Central memory CD8-positive, alpha-beta T cell (primary cell): ENCODE measurements around the gene ZNF488.

Experiments
- ATAC-seq: fragments of 150-1000 bp; cut with Tn5 transposase; replicated peaks from 2 replicates; pipeline ENCODE4 v1.10.0; 2022; ENCODE audit warnings: mild to moderate bottlenecking, moderate FRiP score, moderate number of reproducible peaks; ENCODE audit not compliant: poor library complexity, severe bottlenecking; ENCODE audit errors: extremely low read depth
- DNase-seq, 2 donors: peaks; one replicate each; pipeline ENCODE4 v3.0.0; 2021; ENCODE audit warnings: low spot score in 2 of 2
- H3K27ac Mint-ChIP-seq: one replicate; pipeline ENCODE4 v1.8.0; 2022; ENCODE audit warnings: low read depth, mild to moderate bottlenecking, moderate library complexity, mixed read lengths
- H3K27me3 Mint-ChIP-seq: one replicate; pipeline ENCODE4 v1.8.0; 2022; ENCODE audit warnings: mixed read lengths
- H3K36me3 Mint-ChIP-seq: one replicate; pipeline ENCODE4 v1.8.0; 2022; ENCODE audit warnings: mild to moderate bottlenecking, moderate library complexity, mixed read lengths; ENCODE audit not compliant: insufficient read depth
- H3K4me1 Mint-ChIP-seq: one replicate; pipeline ENCODE4 v1.8.0; 2022; ENCODE audit warnings: mixed read lengths
- H3K4me3 Mint-ChIP-seq: one replicate; pipeline ENCODE4 v1.8.0; 2022; ENCODE audit warnings: mild to moderate bottlenecking, moderate library complexity, mixed read lengths
- H3K9me3 Mint-ChIP-seq: one replicate; pipeline ENCODE4 v1.8.0; 2022; ENCODE audit warnings: mixed read lengths

The ZNF488 gene

GRCh38 chr10:47365431-47366180 lies 18.5 kb downstream of the ZNF488 start:
- no peak for ATAC-seq
- no peaks in the 10 kb centered on the region for H3K36me3 Mint-ChIP-seq
- H3K27me3 Mint-ChIP-seq = peaks cover 9% of the 10 kb centered on the region
- no peak overlapping the region for H3K4me3 Mint-ChIP-seq
- no peak for DNase-seq
- no peaks in the 10 kb centered on the region for H3K4me1 Mint-ChIP-seq
- H3K27ac Mint-ChIP-seq = no peak overlapping the region
- H3K9me3 Mint-ChIP-seq = no peaks in the 10 kb centered on the region

GRCh38 chr10:47364911-47365310 lies 19.2 kb downstream of the ZNF488 start:
- no peak for DNase-seq
- Mint-ChIP-seq H3K27me3 (peaks cover 8% of the 10 kb centered on the region), H3K4me3 (no peak overlapping the region), H3K27ac (no peak overlapping the region), H3K4me1 (no peaks in the 10 kb centered on the region), H3K36me3 (no peaks in the 10 kb centered on the region), H3K9me3 (no peaks in the 10 kb centered on the region)
- no peak for ATAC-seq

GRCh38 chr10:47364366-47364765 lies 19.7 kb downstream of the ZNF488 start:
- Mint-ChIP-seq H3K4me1 (no peaks in the 10 kb centered on the region), H3K27ac (no peak overlapping the region), H3K9me3 (no peaks in the 10 kb centered on the region), H3K27me3 (peaks cover 2% of the 10 kb centered on the region), H3K36me3 (no peaks in the 10 kb centered on the region), H3K4me3 (no peak overlapping the region)
- DNase-seq (no peak), ATAC-seq (no peak)

GRCh38 chr10:47363781-47364180 lies 20.3 kb downstream of the ZNF488 start:
- ATAC-seq (no peak), DNase-seq (no peak)
- Mint-ChIP-seq H3K27ac (no peak overlapping the region), H3K4me3 (no peak overlapping the region), H3K4me1 (no peaks in the 10 kb centered on the region), H3K9me3 (no peaks in the 10 kb centered on the region), H3K27me3 (no peaks in the 10 kb centered on the region), H3K36me3 (no peaks in the 10 kb centered on the region)

GRCh38 chr10:47362199-47362598 lies 21.9 kb downstream of the ZNF488 start:
- no peak overlapping the region for H3K4me3 Mint-ChIP-seq
- H3K27me3 Mint-ChIP-seq = no peaks in the 10 kb centered on the region
- no peaks in the 10 kb centered on the region for H3K9me3 Mint-ChIP-seq
- no peak overlapping the region for H3K27ac Mint-ChIP-seq
- ATAC-seq = no peak
- peaks cover 1% of the 10 kb centered on the region for H3K36me3 Mint-ChIP-seq
- DNase-seq = no peak
- H3K4me1 Mint-ChIP-seq = no peaks in the 10 kb centered on the region

GRCh38 chr10:47361293-47361692 lies 22.8 kb downstream of the ZNF488 start:
- Mint-ChIP-seq H3K4me1 (no peaks in the 10 kb centered on the region), H3K36me3 (peaks cover 1% of the 10 kb centered on the region), H3K4me3 (no peak overlapping the region), H3K27ac (no peak overlapping the region), H3K9me3 (no peaks in the 10 kb centered on the region), H3K27me3 (no peaks in the 10 kb centered on the region)
- no peak for ATAC-seq
- no peak for DNase-seq

GRCh38 chr10:47360419-47361040 lies 23.6 kb downstream of the ZNF488 start:
- H3K4me1 Mint-ChIP-seq = no peaks in the 10 kb centered on the region
- no peaks in the 10 kb centered on the region for H3K27me3 Mint-ChIP-seq
- no peak for ATAC-seq
- H3K9me3 Mint-ChIP-seq = no peaks in the 10 kb centered on the region
- no peak overlapping the region for H3K4me3 Mint-ChIP-seq
- DNase-seq = no peak
- H3K36me3 Mint-ChIP-seq = peaks cover 1% of the 10 kb centered on the region
- no peak overlapping the region for H3K27ac Mint-ChIP-seq

- Mint-ChIP-seq H3K27me3 (no peaks in the 10 kb centered on the region), H3K36me3 (peaks cover 1% of the 10 kb centered on the region)
These were observed 24.3 kb downstream of the ZNF488 start for GRCh38 chr10:47359626-47360418.

GRCh38 chr10:47359101-47359500 lies 25.0 kb downstream of the ZNF488 start:
- Mint-ChIP-seq H3K27me3 (no peaks in the 10 kb centered on the region), H3K9me3 (no peaks in the 10 kb centered on the region), H3K4me1 (no peaks in the 10 kb centered on the region), H3K4me3 (no peak overlapping the region), H3K27ac (no peak overlapping the region), H3K36me3 (peaks cover 1% of the 10 kb centered on the region)
- ATAC-seq (no peak), DNase-seq (no peak)

More at GRCh38 chr10:47359626-47360418, 24.3 kb downstream of the ZNF488 start:
- Mint-ChIP-seq H3K4me1 (no peaks in the 10 kb centered on the region), H3K4me3 (no peak overlapping the region), H3K9me3 (no peaks in the 10 kb centered on the region), H3K27ac (no peak overlapping the region)
- DNase-seq (no peak), ATAC-seq (no peak)

GRCh38 chr10:47358457-47358856 lies 25.6 kb downstream of the ZNF488 start:
- no peak for ATAC-seq
- no peaks in the 10 kb centered on the region for H3K9me3 Mint-ChIP-seq

GRCh38 chr10:47357911-47358310 lies 26.2 kb downstream of the ZNF488 start:
- DNase-seq (no peak), ATAC-seq (no peak)
- Mint-ChIP-seq H3K9me3 (no peaks in the 10 kb centered on the region), H3K36me3 (peaks cover 4% of the 10 kb centered on the region), H3K27ac (no peak overlapping the region), H3K4me3 (no peak overlapping the region), H3K4me1 (no peaks in the 10 kb centered on the region), H3K27me3 (no peaks in the 10 kb centered on the region)

More at GRCh38 chr10:47358457-47358856, 25.6 kb downstream of the ZNF488 start:
- H3K27ac Mint-ChIP-seq = no peak overlapping the region
- peaks cover 1% of the 10 kb centered on the region for H3K36me3 Mint-ChIP-seq
- H3K4me1 Mint-ChIP-seq = no peaks in the 10 kb centered on the region
- no peak for DNase-seq
- no peaks in the 10 kb centered on the region for H3K27me3 Mint-ChIP-seq
- H3K4me3 Mint-ChIP-seq = no peak overlapping the region

- ATAC-seq (no peak), DNase-seq (no peak)
- Mint-ChIP-seq H3K4me1 (no peaks in the 10 kb centered on the region), H3K9me3 (no peaks in the 10 kb centered on the region), H3K36me3 (peaks cover 4% of the 10 kb centered on the region), H3K27me3 (no peaks in the 10 kb centered on the region), H3K4me3 (no peak overlapping the region), H3K27ac (no peak overlapping the region)
These were observed 26.9 kb downstream of the ZNF488 start for GRCh38 chr10:47357131-47357582.
